Measurements from ENCODE around the gene CIDEB. TPM values are rescaled to one million over a fixed set of nuclear protein-coding genes. Genes with fewer than 3 reads are reported as not detected.

The CIDEB gene
- total RNA-seq, 1 experiment from 2014 or later = not detected

DNA sequence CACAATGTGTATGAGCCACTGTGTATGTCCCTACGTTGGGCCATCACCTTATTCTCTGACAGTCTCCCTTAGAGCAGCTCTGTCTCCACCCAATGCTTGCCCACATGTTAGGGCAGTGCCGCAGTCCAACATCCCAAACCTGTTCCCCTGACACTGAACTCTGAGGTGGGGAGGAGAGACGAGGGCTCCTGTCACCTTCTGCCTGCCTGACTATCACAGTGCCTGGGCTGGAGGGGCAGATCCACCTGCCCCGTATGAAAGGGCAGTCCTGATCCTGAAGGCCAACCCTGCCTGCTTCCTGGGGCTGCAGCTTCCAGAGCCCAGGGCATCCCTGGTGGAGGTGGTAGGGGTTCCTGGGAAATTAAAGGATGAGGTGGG is 47.0 kb downstream of the CIDEB start:
- no TSS peak for BruUV-seq (replicated peaks)

DNA sequence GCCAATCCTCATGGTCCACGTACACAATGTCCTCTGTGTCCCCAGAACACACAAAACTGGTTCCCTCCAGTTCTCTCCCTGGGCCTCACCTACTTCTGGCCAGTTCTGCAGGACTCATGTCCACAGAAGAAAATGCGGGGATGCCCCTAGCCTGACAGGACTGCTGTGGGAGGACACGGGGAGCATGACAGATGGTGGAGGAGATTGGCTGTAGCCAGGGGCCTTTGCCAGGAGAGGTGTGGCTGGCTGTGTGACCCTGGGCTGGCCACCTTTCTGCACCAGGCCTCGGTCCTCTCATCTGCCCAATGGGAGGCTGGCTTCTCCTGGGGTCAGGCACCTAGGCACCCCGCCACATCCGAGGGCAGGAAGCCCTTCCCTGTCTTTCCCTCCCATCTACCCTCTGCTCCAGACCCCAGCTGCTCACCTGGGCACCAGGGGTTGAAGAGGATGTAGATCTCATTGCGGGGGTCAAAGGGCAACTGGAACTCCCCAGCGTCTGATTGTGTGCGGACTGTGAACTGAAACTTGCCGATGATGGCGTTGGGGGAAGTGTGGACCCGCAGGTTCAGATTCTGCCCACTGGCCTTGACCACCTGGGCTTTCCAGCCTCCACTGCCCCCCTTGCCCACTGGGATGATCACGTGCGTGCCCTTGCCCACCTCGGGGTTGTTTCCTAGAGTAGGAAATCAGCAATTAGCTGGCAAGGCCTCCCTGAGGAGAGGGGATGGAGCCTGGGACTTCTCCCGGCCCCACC is 47.6 kb downstream of the CIDEB start:
- CTCF ChIA-PET = no interaction called here
- no peaks in the 10 kb centered on the region for H3K36me3 ChIP-seq (ENCODE audit: insufficient read depth, low read length, poor library complexity, severe bottlenecking)
- no peaks in the 10 kb centered on the region for H3K27me3 ChIP-seq (replicated peaks; ENCODE audit: insufficient read depth, low read depth, low read length, poor library complexity)
- TF ChIP-seq EZH2 (IDR thresholded peaks at IDR 0.05; ENCODE audit: borderline replicate concordance, low read depth, low read length, poor library complexity, severe bottlenecking) = no peak
- no peak for TF ChIP-seq CTCF (conservative IDR thresholded peaks at IDR 0.05; ENCODE audit: low read depth, low read length)
- intact Hi-C loops (cut with micrococcal nuclease; ENCODE audit: unreplicated experiment) = no loop called here
- H3K4me3 ChIP-seq (ENCODE audit: low read depth, low read length, poor library complexity, severe bottlenecking) = no peak overlapping the region
- no peak for DNase-seq (ENCODE audit: low spot score)
- no TSS peak for BruUV-seq (replicated peaks)
- no peaks in the 10 kb centered on the region for H3K4me1 ChIP-seq (ENCODE audit: insufficient read depth, low read length, poor library complexity, severe bottlenecking)
- no peak overlapping the region for H3K27ac ChIP-seq (ENCODE audit: low read depth, low read length, poor library complexity, severe bottlenecking)
- POLR2A ChIA-PET (ENCODE audit: low non-redundant PET) = no interaction called here
- H3K9me3 ChIP-seq (ENCODE audit: low read depth, low read length, poor library complexity, severe bottlenecking) = no peaks in the 10 kb centered on the region

More for the DNA sequence above, 47.0 kb downstream of the CIDEB start:
- Histone ChIP-seq H3K27ac (ENCODE audit: low read depth, low read length, poor library complexity, severe bottlenecking) (no peak overlapping the region), H3K4me3 (ENCODE audit: low read depth, low read length, poor library complexity, severe bottlenecking) (no peak overlapping the region), H3K9me3 (ENCODE audit: low read depth, low read length, poor library complexity, severe bottlenecking) (no peaks in the 10 kb centered on the region), H3K4me1 (ENCODE audit: insufficient read depth, low read length, poor library complexity, severe bottlenecking) (no peaks in the 10 kb centered on the region), H3K27me3 (replicated peaks; ENCODE audit: insufficient read depth, low read depth, low read length, poor library complexity) (no peaks in the 10 kb centered on the region), H3K36me3 (ENCODE audit: insufficient read depth, low read length, poor library complexity, severe bottlenecking) (no peaks in the 10 kb centered on the region)
- intact Hi-C loops (cut with micrococcal nuclease; ENCODE audit: unreplicated experiment) = no loop called here
- POLR2A ChIA-PET (ENCODE audit: low non-redundant PET) = no interaction called here
- no peak for TF ChIP-seq CTCF (conservative IDR thresholded peaks at IDR 0.05; ENCODE audit: low read depth, low read length)
- TF ChIP-seq EZH2 (IDR thresholded peaks at IDR 0.05; ENCODE audit: borderline replicate concordance, low read depth, low read length, poor library complexity, severe bottlenecking) = no peak
- CTCF ChIA-PET = no interaction called here
- no peak for DNase-seq (ENCODE audit: low spot score)

DNA sequence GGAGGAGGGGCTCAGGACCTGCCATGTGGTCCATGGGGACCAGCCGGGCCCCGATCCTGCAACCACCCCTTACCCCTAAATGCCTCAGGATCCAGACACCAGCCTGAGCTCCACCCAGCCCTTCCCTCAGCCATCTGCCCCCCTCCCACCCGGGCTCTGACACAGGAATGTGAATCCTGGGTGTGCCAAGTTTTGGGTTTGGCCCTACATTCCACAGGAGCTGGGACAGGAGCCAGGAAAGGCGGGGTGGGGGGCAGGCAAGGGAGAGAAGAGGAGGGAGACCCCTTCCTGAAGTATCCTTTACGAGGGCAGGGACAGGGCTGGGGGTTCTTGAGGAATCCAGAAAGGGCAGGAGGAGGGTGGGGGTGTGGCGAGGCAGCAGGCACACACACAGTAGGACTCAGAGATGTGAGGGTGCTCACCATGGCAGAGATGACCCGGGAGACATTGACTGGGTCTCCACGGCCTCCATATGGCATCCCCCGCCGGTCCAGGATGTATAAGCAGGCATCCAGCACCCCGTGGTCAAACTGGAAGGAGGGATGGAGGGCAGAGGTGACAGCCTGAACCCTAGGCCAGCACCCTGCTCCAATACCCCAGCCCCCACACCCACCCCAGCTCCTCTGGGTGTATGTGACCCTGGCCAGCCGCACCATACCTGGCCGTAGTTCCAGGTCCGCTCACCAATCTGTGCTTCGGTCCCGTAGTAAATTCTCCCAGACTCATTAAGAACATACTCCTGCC is 48.3 kb downstream of the CIDEB start:
- Histone ChIP-seq H3K9me3 (ENCODE audit: low read depth, low read length, poor library complexity, severe bottlenecking) (no peaks in the 10 kb centered on the region), H3K4me3 (ENCODE audit: low read depth, low read length, poor library complexity, severe bottlenecking) (no peak overlapping the region), H3K36me3 (ENCODE audit: insufficient read depth, low read length, poor library complexity, severe bottlenecking) (no peaks in the 10 kb centered on the region), H3K4me1 (ENCODE audit: insufficient read depth, low read length, poor library complexity, severe bottlenecking) (no peaks in the 10 kb centered on the region), H3K27me3 (replicated peaks; ENCODE audit: insufficient read depth, low read depth, low read length, poor library complexity) (no peaks in the 10 kb centered on the region), H3K27ac (ENCODE audit: low read depth, low read length, poor library complexity, severe bottlenecking) (no peak overlapping the region)
- TF ChIP-seq CTCF (conservative IDR thresholded peaks at IDR 0.05; ENCODE audit: low read depth, low read length) = no peak
- no peak for TF ChIP-seq EZH2 (IDR thresholded peaks at IDR 0.05; ENCODE audit: borderline replicate concordance, low read depth, low read length, poor library complexity, severe bottlenecking)
- no TSS peak for BruUV-seq (replicated peaks)
- POLR2A ChIA-PET (ENCODE audit: low non-redundant PET) = no interaction called here
- CTCF ChIA-PET = no interaction called here
- intact Hi-C loops (cut with micrococcal nuclease; ENCODE audit: unreplicated experiment) = no loop called here
- DNase-seq (ENCODE audit: low spot score) = peak; percentile 41

All from A673 (cell line).